Esophagus (tissue), 2 donors: ENCODE results near the gene CALML3. TPM values are rescaled to one million over a fixed set of nuclear protein-coding genes. Genes with fewer than 3 reads are reported as not detected.

Experiments used
- H3K27ac ChIP-seq, 2 donors: one replicate each; pipeline ENCODE4 v1.5.1; 2013; ENCODE audit warnings: low read depth in 2 of 2, mild to moderate bottlenecking in 2 of 2, inconsistent platforms in 1 of 2, low read length in 1 of 2, moderate library complexity in 1 of 2
- H3K27me3 ChIP-seq, 2 donors: one replicate each; pipeline ENCODE4 v1.6.1; 2013; ENCODE audit warnings: low read length in 2 of 2, control low read depth in 1 of 2, mild to moderate bottlenecking in 1 of 2; ENCODE audit not compliant: insufficient read depth in 2 of 2, control insufficient read depth in 1 of 2
- H3K36me3 ChIP-seq, 2 donors: one replicate each; pipeline ENCODE4 v1.6.1; 2013; ENCODE audit warnings: low read length in 1 of 2; ENCODE audit not compliant: control insufficient read depth in 2 of 2, insufficient read depth in 2 of 2
- H3K4me1 ChIP-seq, 2 donors: one replicate each; pipeline ENCODE4 v1.6.1; 2013; ENCODE audit warnings: low read length in 1 of 2; ENCODE audit not compliant: control insufficient read depth in 2 of 2, insufficient read depth in 2 of 2
- H3K4me3 ChIP-seq, 2 donors: one replicate each; pipeline ENCODE4 v1.5.1; 2013; ENCODE audit warnings: low read length in 2 of 2, mild to moderate bottlenecking in 2 of 2, low read depth in 1 of 2, moderate library complexity in 1 of 2
- H3K9me3 ChIP-seq, 2 donors: one replicate each; pipeline ENCODE4 v1.6.1; 2013; ENCODE audit warnings: mild to moderate bottlenecking in 2 of 2, low read depth in 1 of 2, low read length in 1 of 2, moderate library complexity in 1 of 2; ENCODE audit not compliant: control insufficient read depth in 2 of 2, insufficient read depth in 1 of 2
- WGBS, 2 donors: extraction: QIAGEN DNeasy Blood & Tissue Kit; methylation state at CpG; one replicate each; pipeline ENCODE4 v1.1.7; 2013; 5-methylcytosine and 5-hydroxymethylcytosine counted together
- polyA plus RNA-seq, 2 donors: library from polyadenylated mRNA; stranded (reverse); fragments of 200-250 nt; gene quantifications; one replicate each; pipeline ENCODE4 v1.2.3, GENCODE V29; 2013
- donor health status: healthy with polysubstance abuse.
- donor health status: Bipolar disorder and iron deficiency.

The CALML3 gene
- polyA plus RNA-seq, 2 donors: 224 to 330 TPM

- Histone ChIP-seq H3K4me3 (no peak overlapping the region), H3K9me3 (peaks cover 0 to 6% of the 10 kb centered on the region in 2 donors), H3K4me1 (peaks cover 0 to 5% of the 10 kb centered on the region in 2 donors), H3K27ac (no peak overlapping the region), H3K36me3 (no peaks in the 10 kb centered on the region), H3K27me3 (no peaks in the 10 kb centered on the region)
- 70 to 88% methylated on average over 12 of the region's 12 CpGs for WGBS, 2 donors
Measured at GRCh38 chr10:5481121-5481520, 43.6 kb upstream of the CALML3 start.

GRCh38 chr10:5482016-5482415, 42.7 kb upstream of the CALML3 start:
- WGBS, 2 donors: 95 to 97% methylated on average over 9 of the region's 9 CpGs
- Histone ChIP-seq H3K27ac (no peak overlapping the region), H3K27me3 (no peaks in the 10 kb centered on the region)

GRCh38 chr10:5484205-5484604, 40.6 kb upstream of the CALML3 start:
- no peak overlapping the region for H3K27ac ChIP-seq
- H3K4me3 ChIP-seq: no peak overlapping the region
- H3K9me3 ChIP-seq: peaks cover 0 to 6% of the 10 kb centered on the region in 2 donors
- H3K36me3 ChIP-seq: no peaks in the 10 kb centered on the region
- 64 to 69% methylated on average over 3 of the region's 3 CpGs for WGBS, 2 donors
- H3K4me1 ChIP-seq: peaks cover 0 to 5% of the 10 kb centered on the region in 2 donors
- no peaks in the 10 kb centered on the region for H3K27me3 ChIP-seq

More at GRCh38 chr10:5482016-5482415, 42.7 kb upstream of the CALML3 start:
- H3K4me1 ChIP-seq: peaks cover 0 to 4% of the 10 kb centered on the region in 2 donors
- peaks cover 0 to 6% of the 10 kb centered on the region in 2 donors for H3K9me3 ChIP-seq
- H3K36me3 ChIP-seq: no peaks in the 10 kb centered on the region
- no peak overlapping the region for H3K4me3 ChIP-seq

DNA sequence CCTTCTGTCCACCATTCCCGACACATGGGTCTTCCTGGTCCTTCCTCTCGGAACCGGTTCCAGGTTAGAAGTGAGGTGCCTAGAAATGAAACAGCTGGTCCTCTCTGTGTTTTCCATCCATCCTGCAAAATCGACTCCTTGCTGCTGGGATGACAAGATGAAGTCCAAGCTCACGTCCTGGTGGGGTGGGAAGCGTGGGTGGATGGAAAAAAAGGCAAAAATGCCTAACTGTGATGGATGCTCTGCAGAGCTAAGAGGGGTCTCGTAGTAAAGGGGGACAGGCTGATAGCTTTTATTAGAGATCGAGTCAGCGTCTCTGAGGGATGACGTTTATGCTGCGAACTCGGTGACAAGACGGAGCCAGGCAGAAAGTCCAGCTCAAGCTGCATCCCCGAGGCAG, 39.5 kb upstream of the CALML3 start:
- Histone ChIP-seq H3K4me3 (no peak overlapping the region), H3K27me3 (no peaks in the 10 kb centered on the region), H3K36me3 (no peaks in the 10 kb centered on the region), H3K27ac (no peak overlapping the region), H3K4me1 (peaks cover 0 to 5% of the 10 kb centered on the region in 2 donors), H3K9me3 (peaks cover 0 to 6% of the 10 kb centered on the region in 2 donors)
- WGBS, 2 donors: 91 to 93% methylated on average over 14 of the region's 14 CpGs

DNA sequence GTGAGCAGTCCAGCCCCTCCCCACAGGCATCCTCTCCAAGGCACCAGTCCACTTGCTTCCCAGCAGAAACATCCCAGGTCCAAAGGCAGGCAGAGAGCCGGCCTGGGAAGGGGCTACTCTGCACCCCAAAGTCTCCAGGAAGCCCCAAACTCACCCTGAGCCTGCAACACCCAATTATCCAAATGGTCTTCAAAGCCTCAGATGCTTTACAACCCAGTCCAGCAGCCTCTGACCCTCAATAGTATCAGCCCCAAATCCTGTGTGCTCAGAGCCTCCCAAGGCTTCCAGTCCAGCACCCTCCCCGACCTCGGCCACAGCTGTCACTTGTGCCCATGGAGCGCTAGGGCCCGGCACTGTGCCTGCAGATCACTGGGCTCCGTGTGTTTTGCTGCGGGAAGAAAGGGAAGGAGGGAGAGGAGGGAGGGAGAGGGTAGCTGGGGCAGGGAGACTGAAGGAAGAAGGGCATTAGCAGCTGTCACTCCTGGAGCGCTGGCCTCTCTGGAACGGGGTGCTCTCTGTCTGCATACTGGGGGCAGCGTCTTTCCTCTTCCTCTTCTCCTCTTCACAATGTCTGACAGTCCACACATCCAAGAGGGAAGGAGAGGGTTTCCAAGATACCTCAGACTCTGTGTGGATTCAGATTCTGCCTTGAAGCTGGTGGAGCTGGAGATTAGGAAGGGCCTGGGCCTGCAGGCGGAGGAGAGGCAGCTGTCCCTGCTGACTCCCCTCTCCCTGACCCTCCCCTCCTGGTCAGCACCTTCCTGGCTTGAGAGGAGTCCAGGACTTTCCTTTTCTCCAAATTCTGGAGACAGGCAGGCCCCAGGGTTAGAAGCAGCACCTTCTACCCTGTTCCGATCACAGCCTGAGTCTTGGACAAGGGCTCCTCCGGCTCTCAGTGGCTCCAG, 38.6 kb upstream of the CALML3 start:
- Histone ChIP-seq H3K4me1 (peaks cover 0 to 5% of the 10 kb centered on the region in 2 donors), H3K4me3 (no peak overlapping the region), H3K27ac (no peak overlapping the region), H3K27me3 (no peaks in the 10 kb centered on the region), H3K9me3 (peaks cover 0 to 6% of the 10 kb centered on the region in 2 donors), H3K36me3 (no peaks in the 10 kb centered on the region)
- 85 to 89% methylated on average over 13 of the region's 13 CpGs for whole genome bisulfite sequencing, 2 donors

GRCh38 chr10:5486853-5487235, 37.9 kb upstream of the CALML3 start:
- Histone ChIP-seq H3K4me3 (no peak overlapping the region), H3K9me3 (peaks cover 0 to 6% of the 10 kb centered on the region in 2 donors), H3K36me3 (no peaks in the 10 kb centered on the region), H3K4me1 (peaks cover 0 to 5% of the 10 kb centered on the region in 2 donors), H3K27me3 (no peaks in the 10 kb centered on the region), H3K27ac (no peak overlapping the region)
- WGBS, 2 donors: 69 to 81% methylated on average over 9 of the region's 9 CpGs

- peaks cover 0 to 8% of the 10 kb centered on the region in 2 donors for H3K9me3 ChIP-seq
- H3K27ac ChIP-seq: peak overlapping the region; percentile 96 to 98
- H3K36me3 ChIP-seq: no peaks in the 10 kb centered on the region
- H3K4me3 ChIP-seq: no peak overlapping the region
- no peaks in the 10 kb centered on the region for H3K27me3 ChIP-seq
- WGBS, 2 donors: 47 to 51% methylated on average over 27 of the region's 27 CpGs
- H3K4me1 ChIP-seq: peaks cover 0 to 5% of the 10 kb centered on the region in 2 donors
Measured at GRCh38 chr10:5488272-5489161, 36.2 kb upstream of the CALML3 start.

GRCh38 chr10:5490032-5490431, 34.7 kb upstream of the CALML3 start:
- H3K4me3 ChIP-seq: no peak overlapping the region
- no peaks in the 10 kb centered on the region for H3K27me3 ChIP-seq
- H3K36me3 ChIP-seq: no peaks in the 10 kb centered on the region
- peaks cover 0 to 7% of the 10 kb centered on the region in 2 donors for H3K9me3 ChIP-seq
- peaks cover 0 to 5% of the 10 kb centered on the region in 2 donors for H3K4me1 ChIP-seq
- H3K27ac ChIP-seq: no peak overlapping the region
- 90% methylated on average over 4 of the region's 4 CpGs for WGBS, 2 donors

DNA sequence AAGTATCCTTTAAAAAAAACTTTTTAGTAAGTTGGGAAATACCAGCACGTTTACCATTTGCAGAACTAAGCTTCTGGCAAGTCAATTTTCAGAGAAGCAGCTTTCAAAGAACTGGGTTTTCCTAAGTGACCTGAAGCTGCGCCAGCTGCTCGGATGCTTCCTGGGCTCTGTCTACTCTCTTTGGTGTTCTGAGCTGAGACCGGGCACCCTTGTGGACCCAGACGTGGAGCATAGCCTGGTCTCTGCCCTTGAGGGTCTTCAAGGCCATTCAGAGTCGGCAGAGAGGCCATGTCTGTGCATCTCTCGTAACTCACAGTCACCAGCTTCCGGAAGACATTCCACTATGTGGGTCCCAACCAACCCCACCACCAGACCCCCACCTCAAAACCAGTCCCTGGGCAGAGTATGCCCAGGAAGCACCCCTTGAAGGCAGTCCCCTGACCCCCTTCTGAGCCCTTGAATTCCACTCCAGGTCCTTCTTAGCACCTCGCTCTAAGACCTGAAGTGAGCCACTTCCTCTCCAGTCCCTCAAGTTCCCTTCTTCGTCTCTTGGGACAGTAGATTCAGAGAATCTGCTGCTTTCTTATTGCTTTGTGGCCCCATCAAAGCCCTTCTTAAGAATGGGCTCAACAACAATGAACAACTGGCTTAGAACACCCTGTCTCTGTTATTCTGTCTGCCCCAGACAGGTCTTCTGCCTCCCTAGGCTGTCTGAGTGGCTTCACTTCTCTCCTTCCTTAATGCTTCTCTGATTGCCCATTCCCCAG, 33.9 kb upstream of the CALML3 start:
- Histone ChIP-seq H3K9me3 (peaks cover 0 to 7% of the 10 kb centered on the region in 2 donors), H3K27ac (no peak overlapping the region), H3K27me3 (no peaks in the 10 kb centered on the region), H3K4me3 (no peak overlapping the region), H3K4me1 (peaks cover 0 to 5% of the 10 kb centered on the region in 2 donors), H3K36me3 (no peaks in the 10 kb centered on the region)
- WGBS, 2 donors: 87 to 89% methylated on average over 10 of the region's 10 CpGs
